Endothelial cell of umbilical vein (primary cell): Measurements from ENCODE around the gene CDH22. TPM values are rescaled to one million over a fixed set of nuclear protein-coding genes. Genes with fewer than 3 reads are reported as not detected.

ENCODE experiments used
- BruUV-seq: library from RNA; stranded (reverse); fragments of 400-500 nt; replicated peaks from 2 replicates; lab custom pipeline; 2021; lab: Mats Ljungman, UMichigan
- CTCF ChIA-PET: fragments of 300-600, 350-600 bp; sonication (Branson Sonifier 250); formaldehyde crosslinking; loops from one replicate; lab custom pipeline; 2021; ENCODE audit warnings: antibody characterized with exemption, inconsistent platforms; lab: Charles Lee
- POLR2A ChIA-PET: fragments of 300-600, 350-600 bp; sonication (Branson Sonifier 250); formaldehyde crosslinking; loops from one replicate; lab custom pipeline; 2021; ENCODE audit warnings: antibody characterized with exemption, inconsistent platforms; lab: Charles Lee
- DNase-seq: peaks from one replicate; pipeline ENCODE4 v3.0.0-alpha.2; 2011; ENCODE audit warnings: low read depth, low spot score
- FAIRE-seq: peaks from 2 replicates; lab custom pipeline; 2011; peaks lifted over from hg19 to GRCh38; lab: Jason Lieb, UNC
- H2AFZ ChIP-seq: 2 replicates; pipeline ENCODE4 v1.6.0; 2012; ENCODE audit warnings: low read depth, low read length, control low read depth, inconsistent platforms
- H3K27ac ChIP-seq: 2 replicates; pipeline ENCODE4 v1.5.1; 2011; ENCODE audit warnings: low read depth, mild to moderate bottlenecking, control low read depth, low read length, moderate library complexity; ENCODE audit not compliant: insufficient read depth
- H3K27me3 ChIP-seq, 2 experiments: 2 replicates each; pipeline versions ENCODE4 v1.6.0 to v1.6.1; 2011; ENCODE audit warnings: low read length in 2 of 2, mixed read lengths in 1 of 2; ENCODE audit not compliant: control insufficient read depth in 2 of 2, insufficient read depth in 2 of 2
- H3K36me3 ChIP-seq, 2 experiments: 2 replicates in 1 of 2; 3 replicates in 1 of 2; pipeline ENCODE4 v1.5.1; 2011; ENCODE audit warnings: low read length in 2 of 2, mild to moderate bottlenecking in 1 of 2, moderate library complexity in 1 of 2; ENCODE audit not compliant: control insufficient read depth in 2 of 2, insufficient read depth in 2 of 2; ENCODE audit errors: extremely low read depth in 1 of 2
- H3K4me1 ChIP-seq: 3 replicates; pipeline ENCODE4 v1.5.1; 2011; ENCODE audit warnings: mild to moderate bottlenecking, low read length; ENCODE audit not compliant: control insufficient read depth, insufficient read depth; ENCODE audit errors: extremely low read depth
- H3K4me2 ChIP-seq: 2 replicates; pipeline ENCODE4 v1.6.1; 2011; ENCODE audit warnings: low read length, control low read depth, mixed read lengths; ENCODE audit not compliant: insufficient read depth
- H3K4me3 ChIP-seq, 3 experiments: fragments of 200-600 bp in 1 of 3; sonication (generic), shearing (Covaris generic) in 1 of 3; replicated peaks in 1 of 3; 2 replicates each; pipeline ENCODE4 v1.5.1; 2011 to 2016; ENCODE audit warnings: control low read depth in 3 of 3, low read length in 3 of 3, mild to moderate bottlenecking in 2 of 3, inconsistent platforms in 1 of 3, low read depth in 1 of 3, moderate library complexity in 1 of 3; ENCODE audit not compliant: insufficient read depth in 1 of 3
- H3K79me2 ChIP-seq: 2 replicates; pipeline ENCODE4 v1.6.0; 2012; ENCODE audit warnings: low read length, inconsistent platforms; ENCODE audit not compliant: control insufficient read depth, insufficient read depth
- H3K9ac ChIP-seq: replicated peaks from 2 replicates; pipeline ENCODE3; 2011; ENCODE audit warnings: low read length, control low read depth; ENCODE audit not compliant: insufficient read depth; ENCODE audit errors: extremely low read depth
- H3K9me1 ChIP-seq: replicated peaks from 3 replicates; pipeline ENCODE4 v1.6.0; 2011; ENCODE audit warnings: mild to moderate bottlenecking, low read length; ENCODE audit not compliant: control insufficient read depth, insufficient read depth; ENCODE audit errors: extremely low read depth
- H3K9me3 ChIP-seq: replicated peaks from 2 replicates; pipeline ENCODE4 v1.5.1; 2012; ENCODE audit warnings: low read length, inconsistent platforms; ENCODE audit not compliant: control insufficient read depth, insufficient read depth
- H4K20me1 ChIP-seq: replicated peaks from 2 replicates; pipeline ENCODE3; 2011; ENCODE audit warnings: mild to moderate bottlenecking, low read length; ENCODE audit not compliant: control insufficient read depth, insufficient read depth; ENCODE audit errors: extremely low read depth
- CTCF ChIP-seq, 2 donors: IDR thresholded peaks; 1 replicate in 1 of 2; 2 replicates in 1 of 2; pipeline ENCODE4 v1.5.1; 2011; ENCODE audit warnings: low read length in 2 of 2, mild to moderate bottlenecking in 2 of 2, moderate library complexity in 2 of 2, control low read depth in 1 of 2, inconsistent platforms in 1 of 2, low read depth in 1 of 2; ENCODE audit not compliant: insufficient read depth in 1 of 2; ENCODE audit errors: extremely low read depth in 1 of 2
- EZH2 ChIP-seq: IDR thresholded peaks from 2 replicates; pipeline ENCODE4 v1.6.1; 2012; ENCODE audit warnings: borderline replicate concordance, low read depth, mild to moderate bottlenecking, moderate library complexity, low read length, inconsistent platforms; ENCODE audit not compliant: severe bottlenecking
- FOS ChIP-seq: IDR thresholded peaks from 2 replicates; pipeline ENCODE4 v1.6.1; 2011; ENCODE audit warnings: mild to moderate bottlenecking, low read length, moderate library complexity, borderline replicate concordance; ENCODE audit not compliant: insufficient read depth
- GATA2 ChIP-seq: IDR thresholded peaks from 2 replicates; pipeline ENCODE4 v1.7.0; 2011; ENCODE audit warnings: low read depth, mild to moderate bottlenecking, moderate library complexity, mixed read lengths, low read length; ENCODE audit not compliant: insufficient read length, insufficient read depth
- JUN ChIP-seq: IDR thresholded peaks from 2 replicates; pipeline ENCODE4 v1.6.1; 2011; ENCODE audit warnings: borderline replicate concordance, low read depth; ENCODE audit not compliant: insufficient read length, insufficient read depth
- MAX ChIP-seq: IDR thresholded peaks from 2 replicates; pipeline ENCODE4 v1.6.1; 2011; ENCODE audit not compliant: insufficient read depth, insufficient read length
- MYC ChIP-seq: IDR thresholded peaks from one replicate; pipeline ENCODE4 v1.6.1; 2011; ENCODE audit warnings: mild to moderate bottlenecking, low read depth, low read length
- POLR2A ChIP-seq: IDR thresholded peaks from 2 replicates; pipeline ENCODE4 v1.6.1; 2012; ENCODE audit warnings: low read depth, mild to moderate bottlenecking, control low read depth, low read length
- POLR2AphosphoS5 ChIP-seq: IDR thresholded peaks from 2 replicates; pipeline ENCODE4 v1.6.1; 2012; ENCODE audit warnings: low read depth, mild to moderate bottlenecking, control low read depth, low read length, moderate library complexity; ENCODE audit not compliant: insufficient read depth
- dilution Hi-C: fragments of 300-500 bp; cut with MboI; formaldehyde crosslinking; loops from one replicate; pipeline ENCODE4 v1.15.0; 2019; ENCODE audit warnings: low sequenced_read_pairs; ENCODE audit not compliant: extremely low pct_ligation_motif_present
- intact Hi-C: fragments of 100-400 bp; cut with micrococcal nuclease; formaldehyde crosslinking; loops from one replicate; pipeline ENCODE4 v1.10.0; 2022
- polyA plus RNA-seq, 4 experiments: library from polyadenylated mRNA; depleted of rRNA in 3 of 4; stranded (reverse) in 3 of 4; unstranded in 1 of 4; fragments of >200 nt; gene quantifications; 2 replicates each; pipeline versions ENCODE4 v1.2.1 to v1.2.3, GENCODE V29; 2011 to 2012; ENCODE audit warnings: missing spikeins in 1 of 4
- total RNA-seq: library from RNA; stranded (reverse); gene quantifications from 2 replicates; pipeline ENCODE4 v1.2.3, GENCODE V29; 2021

Gene CDH22
- total and polyA plus RNA-seq, 2 donors (not counting 3 experiments of a cell fraction or from before 2014, with no cell fraction given) = not detected

GRCh38 chr20:46168438-46168837 is 139.9 kb downstream of the CDH22 start:
- Histone ChIP-seq H3K79me2 (no peaks in the 10 kb centered on the region), H3K9me1 (no peaks in the 10 kb centered on the region), H3K4me1 (no peaks in the 10 kb centered on the region), H4K20me1 (no peaks in the 10 kb centered on the region), H3K9ac (no peak overlapping the region), H2AFZ (no peak overlapping the region), H3K27ac (no peak overlapping the region), H3K4me2 (no peak overlapping the region), H3K27me3 (peaks cover 8 to 17% of the 10 kb centered on the region in 2 experiments), H3K4me3 (no peak overlapping the region), H3K36me3 (no peaks in the 10 kb centered on the region), H3K9me3 (no peaks in the 10 kb centered on the region)
- no peak for FAIRE-seq
- DNase-seq = no peak
- CTCF ChIA-PET = no interaction called here
- TF ChIP-seq FOS (no peak), MYC (no peak), JUN (no peak), POLR2AphosphoS5 (no peak), EZH2 (no peak)
- intact Hi-C loops (no loop called here), dilution Hi-C loops (no loop called here)
- no TSS peak for BruUV-seq
- POLR2A ChIA-PET = no interaction called here

- Histone ChIP-seq H3K79me2 (no peaks in the 10 kb centered on the region), H4K20me1 (no peaks in the 10 kb centered on the region), H3K4me1 (no peaks in the 10 kb centered on the region), H3K36me3 (no peaks in the 10 kb centered on the region), H3K9me3 (no peaks in the 10 kb centered on the region), H3K9me1 (no peaks in the 10 kb centered on the region), H3K27ac (no peak overlapping the region), H3K27me3 (peaks cover 0 to 6% of the 10 kb centered on the region in 2 experiments), H2AFZ (no peak overlapping the region), H3K4me3 (no peak overlapping the region), H3K9ac (no peak overlapping the region), H3K4me2 (no peak overlapping the region)
- ChIA-PET POLR2A (no interaction called here), CTCF (interaction anchor here (1.0 to 2.0 kb wide), 5 partner anchors 8 to 145 kb away, joined by 3 to 8 read pairs (median 3); no protein-coding TSS in a partner anchor)
- no TSS peak for BruUV-seq
- intact Hi-C loops (no loop called here), dilution Hi-C loops (no loop called here)
- TF ChIP-seq POLR2AphosphoS5 = no peak
- TF ChIP-seq FOS = no peak
- TF ChIP-seq MAX = no peak
- TF ChIP-seq CTCF (IDR thresholded peaks at IDR 0.05; ENCODE audit: extremely low read depth in 1 of 2, insufficient read depth in 1 of 2, low read depth in 1 of 2, low read length in 2 of 2) = no peak
- no peak for TF ChIP-seq EZH2
- no peak for TF ChIP-seq MYC
- TF ChIP-seq POLR2A = no peak
- TF ChIP-seq JUN = no peak
- TF ChIP-seq GATA2 = no peak
- FAIRE-seq = no peak
- no peak for DNase-seq
Observed at GRCh38 chr20:46167080-46167479, 141.2 kb downstream of the CDH22 start.
